NCI-H2029 treated with DMSO at 0.1 percent for 48 hours (cell line): ENCODE measurements around the gene ZBTB4.

Experiments
- DNase-seq: peaks from one replicate; lab custom pipeline; 2025; lab: John Stamatoyannopoulos, UW

ZBTB4 gene

DNA sequence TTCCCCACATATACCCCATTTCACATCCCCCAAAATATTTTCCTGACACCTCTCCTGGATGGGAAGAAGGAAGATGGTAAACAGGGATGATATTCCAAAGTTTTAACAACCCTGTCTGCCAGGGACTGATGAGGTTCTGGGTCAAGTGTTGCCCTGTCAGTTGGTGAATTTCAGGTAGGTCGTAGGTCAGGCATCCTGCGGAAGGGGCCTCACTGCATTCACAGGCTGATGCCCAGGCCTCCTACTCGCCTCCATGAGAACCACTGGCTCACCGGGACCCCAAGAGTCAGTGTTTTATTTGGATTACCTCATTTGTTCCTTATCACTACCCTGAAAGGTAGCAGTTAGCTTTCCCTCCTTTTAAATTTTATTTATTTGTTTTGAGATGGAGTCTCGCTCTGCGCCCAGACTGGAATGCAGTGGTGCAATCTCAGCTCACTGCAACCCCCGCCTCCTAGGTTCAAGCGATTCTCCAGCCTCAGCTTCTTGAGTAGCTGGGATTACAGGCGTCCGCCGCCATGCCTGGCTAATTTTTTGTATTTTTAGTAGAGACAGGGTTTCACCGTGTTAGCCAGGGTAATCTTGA, 10.5 kb downstream of the ZBTB4 start:
- DNase-seq, result no peak

DNA sequence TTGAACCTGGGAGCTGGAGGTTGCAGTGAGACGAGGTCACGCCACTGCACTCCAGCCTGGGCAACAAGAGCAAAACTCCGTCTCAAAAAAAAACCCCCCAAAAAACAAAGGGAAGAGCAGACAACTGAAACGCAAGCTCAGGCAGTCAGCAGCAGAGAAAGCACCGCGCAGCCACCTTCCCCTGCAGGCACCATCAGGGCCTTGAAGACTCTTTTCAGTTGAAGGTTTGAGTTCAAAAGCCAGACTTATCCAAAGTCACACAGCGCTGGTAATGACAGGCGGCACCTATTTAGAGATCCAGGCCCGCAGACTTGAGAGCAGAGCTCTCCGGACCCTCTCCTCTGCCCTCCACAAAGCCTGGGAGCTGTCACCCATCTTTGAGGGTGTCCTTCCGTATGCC, 11.1 kb downstream of the ZBTB4 start:
- no peak for DNase-seq

DNA sequence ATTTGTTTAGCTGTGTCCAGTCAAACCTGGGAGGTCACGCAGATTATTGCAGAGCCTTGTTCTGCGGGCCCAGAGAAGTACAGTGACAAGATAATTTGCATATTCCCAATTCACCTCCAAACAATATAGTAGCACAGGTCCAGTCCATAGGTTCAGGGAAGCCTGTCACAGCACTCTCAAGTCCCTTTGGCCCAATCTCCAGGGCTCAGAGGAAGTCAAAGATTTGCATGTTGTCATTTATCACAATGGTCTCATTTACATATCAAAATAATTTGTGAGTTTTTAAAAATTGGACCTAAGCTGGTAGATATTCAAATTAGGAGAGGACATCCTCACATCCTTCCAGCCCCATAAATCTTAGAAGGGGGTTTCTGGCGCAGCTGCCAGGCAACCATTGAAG, 11.9 kb downstream of the ZBTB4 start:
- no peak for DNase-seq

DNA sequence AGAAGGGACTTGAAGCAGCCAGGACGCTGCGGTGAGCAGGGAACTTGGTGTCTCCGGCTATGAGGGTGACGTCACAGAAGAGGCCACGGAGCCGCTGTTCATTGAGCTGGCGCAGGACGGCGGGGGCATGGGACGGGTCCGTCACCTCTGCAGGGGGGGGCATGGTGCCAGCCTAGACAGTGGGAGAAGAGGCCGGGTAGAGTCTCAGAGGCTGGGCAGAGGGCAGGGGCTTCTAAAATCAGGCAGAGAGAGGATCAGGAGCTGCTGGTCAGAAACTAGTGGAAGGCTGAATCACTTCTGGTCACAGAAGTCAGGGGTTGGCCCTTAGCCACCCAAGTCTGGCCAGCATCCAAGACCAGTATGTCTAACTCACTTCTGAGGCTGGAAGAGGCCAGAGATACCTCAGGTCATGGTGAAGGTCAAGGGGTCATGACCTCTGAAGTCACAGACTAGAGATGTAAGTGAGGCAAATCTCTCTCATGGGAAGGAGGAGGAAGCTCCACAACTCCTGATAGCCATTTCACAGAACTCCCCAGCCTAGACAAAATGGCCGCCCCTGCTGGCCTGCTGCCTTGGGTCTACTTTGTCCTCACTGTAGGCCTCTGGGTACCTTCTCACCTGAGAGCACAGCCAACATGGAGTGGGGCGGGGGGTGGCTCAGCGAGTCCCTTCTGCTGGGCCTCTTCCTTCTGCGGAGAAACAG, 12.6 kb downstream of the ZBTB4 start:
- DNase-seq, result no peak

DNA sequence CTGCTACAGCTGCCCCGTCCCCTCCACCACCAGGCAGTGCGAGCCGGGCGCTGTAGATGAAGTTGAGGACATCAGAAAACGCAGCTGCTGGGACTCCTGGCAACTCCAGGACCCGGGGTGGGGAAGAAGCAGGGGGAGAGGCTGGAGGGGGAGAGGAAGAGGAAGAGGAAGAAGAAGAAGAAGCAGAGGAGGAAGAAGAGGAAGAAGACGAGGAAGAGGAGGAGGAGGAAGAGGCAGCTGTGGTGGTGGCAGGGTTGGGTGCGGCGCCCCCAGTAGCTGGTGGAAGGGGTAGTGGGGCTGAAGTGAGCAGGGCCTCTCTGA, 13.2 kb downstream of the ZBTB4 start:
- DNase-seq, result no peak

DNA sequence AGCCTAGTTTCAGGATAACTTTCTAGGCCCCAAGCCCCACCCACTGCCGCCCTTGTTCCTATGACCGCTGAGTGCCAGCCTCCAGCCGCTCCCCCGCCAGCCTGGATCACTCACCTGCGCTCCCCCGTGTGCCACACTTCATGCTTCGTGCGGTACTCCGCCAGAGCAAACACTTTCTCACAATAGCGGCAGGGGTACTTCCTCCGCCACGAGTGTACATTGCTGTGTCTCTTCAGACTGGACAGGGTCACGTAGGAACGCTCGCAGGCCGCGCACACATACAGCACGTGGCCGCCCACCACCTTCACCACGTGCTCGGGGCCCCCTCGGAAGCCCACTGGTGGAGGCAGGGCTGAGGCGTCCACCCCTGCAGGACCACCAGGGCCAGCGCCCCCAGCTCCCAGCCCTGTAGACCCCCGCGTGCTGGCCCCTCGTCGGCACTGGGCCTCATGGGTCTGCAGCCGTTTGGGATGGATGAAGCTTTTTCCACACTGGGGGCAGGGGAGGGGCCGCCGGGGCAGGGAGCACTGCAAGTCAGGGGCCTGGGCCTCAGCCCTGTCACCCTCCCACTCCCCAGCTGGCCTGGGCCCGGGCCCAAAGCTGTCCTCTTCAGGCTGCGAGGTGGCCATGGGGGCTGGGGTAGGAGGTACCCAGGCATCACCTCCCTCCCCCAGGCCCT, 13.7 kb downstream of the ZBTB4 start:
- no peak for DNase-seq

DNA sequence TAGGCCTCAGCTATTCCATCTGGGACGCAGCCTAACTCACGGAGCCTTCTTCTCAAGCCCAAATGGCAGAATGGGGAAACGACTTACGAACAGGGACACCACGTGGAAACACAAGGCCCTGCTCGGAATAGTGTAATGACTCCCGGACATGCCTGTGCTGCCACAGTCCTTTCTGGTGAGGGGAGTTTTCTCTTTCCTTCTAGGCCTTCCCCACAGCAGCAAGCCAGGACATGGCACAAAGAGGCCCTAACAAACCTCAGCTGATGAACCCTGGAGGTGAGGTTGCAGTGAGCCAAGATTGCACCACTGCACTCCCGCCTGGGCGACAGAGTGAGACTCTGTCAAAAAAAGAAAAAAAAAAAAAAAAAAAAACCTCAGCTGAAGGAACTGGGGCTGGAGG, 15.3 kb downstream of the ZBTB4 start:
- DNase-seq, result no peak

DNA sequence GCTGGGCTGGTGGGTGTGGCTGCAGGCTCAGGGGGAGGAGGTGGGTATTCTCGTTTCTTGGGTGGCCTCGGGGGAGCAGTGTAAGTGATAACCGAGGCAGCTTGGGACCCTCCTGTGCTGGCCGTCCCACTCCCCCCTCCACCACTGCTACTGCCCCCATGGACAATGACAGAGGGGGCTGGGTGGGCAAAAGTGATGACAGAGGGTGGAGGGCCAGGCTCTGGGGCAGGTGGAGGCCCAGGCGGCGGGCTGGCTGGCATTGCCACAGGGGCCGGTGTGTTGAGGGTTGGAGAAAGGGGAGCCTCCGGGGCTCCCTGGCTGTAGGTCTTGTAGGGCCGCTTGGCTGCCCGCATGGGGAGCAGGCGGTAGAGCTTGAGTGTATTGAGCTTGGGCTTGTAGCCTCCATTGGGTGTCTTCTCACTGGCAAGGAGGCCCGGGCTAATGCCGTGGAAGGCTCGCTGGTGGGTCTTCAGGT, 16.0 kb downstream of the ZBTB4 start:
- DNase-seq, result no peak

DNA sequence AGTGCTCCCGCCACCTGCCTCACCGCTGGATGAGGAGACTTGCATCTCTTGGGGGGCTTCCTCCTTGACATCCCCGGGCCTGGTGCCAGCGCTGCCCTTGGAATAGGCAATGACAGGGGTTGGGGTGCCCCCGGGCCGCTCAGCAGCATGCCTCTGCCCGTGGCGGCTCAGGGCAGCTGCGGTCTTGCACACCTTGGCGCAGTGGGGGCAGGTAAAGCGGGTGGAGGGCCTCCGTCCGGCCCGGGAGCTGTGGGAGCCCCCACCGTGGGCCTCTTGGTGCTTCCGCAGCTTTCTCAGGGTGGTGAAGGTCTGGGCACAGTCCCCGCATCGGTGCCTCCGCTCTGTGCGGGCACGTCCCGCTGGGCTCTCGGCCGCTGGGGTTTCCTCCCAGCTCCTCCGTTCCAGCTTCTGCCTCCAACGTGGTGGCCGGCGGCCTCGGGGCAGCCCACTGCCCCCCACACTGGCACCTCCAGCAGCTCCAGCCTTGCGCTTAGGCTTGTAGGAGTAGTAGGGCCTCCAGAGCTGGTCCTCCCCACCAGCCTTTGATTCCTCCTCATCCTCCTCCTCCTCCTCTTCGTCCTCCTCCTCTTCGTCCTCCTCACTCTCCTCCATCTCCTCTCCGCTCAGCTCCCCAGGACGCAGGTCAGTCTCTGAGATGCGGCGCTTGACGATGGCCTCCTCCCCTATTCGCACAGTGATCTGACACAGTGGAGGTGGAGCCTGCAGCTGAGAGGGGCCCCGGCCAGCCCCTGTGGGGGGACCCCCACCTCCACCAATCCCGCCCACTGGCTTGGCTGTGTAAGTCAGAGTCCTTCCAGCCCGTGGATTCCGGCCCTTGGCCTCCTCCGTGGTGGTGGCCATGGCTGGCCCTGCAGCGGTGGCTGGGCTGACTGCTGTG, 16.7 kb downstream of the ZBTB4 start:
- DNase-seq, result no peak

DNA sequence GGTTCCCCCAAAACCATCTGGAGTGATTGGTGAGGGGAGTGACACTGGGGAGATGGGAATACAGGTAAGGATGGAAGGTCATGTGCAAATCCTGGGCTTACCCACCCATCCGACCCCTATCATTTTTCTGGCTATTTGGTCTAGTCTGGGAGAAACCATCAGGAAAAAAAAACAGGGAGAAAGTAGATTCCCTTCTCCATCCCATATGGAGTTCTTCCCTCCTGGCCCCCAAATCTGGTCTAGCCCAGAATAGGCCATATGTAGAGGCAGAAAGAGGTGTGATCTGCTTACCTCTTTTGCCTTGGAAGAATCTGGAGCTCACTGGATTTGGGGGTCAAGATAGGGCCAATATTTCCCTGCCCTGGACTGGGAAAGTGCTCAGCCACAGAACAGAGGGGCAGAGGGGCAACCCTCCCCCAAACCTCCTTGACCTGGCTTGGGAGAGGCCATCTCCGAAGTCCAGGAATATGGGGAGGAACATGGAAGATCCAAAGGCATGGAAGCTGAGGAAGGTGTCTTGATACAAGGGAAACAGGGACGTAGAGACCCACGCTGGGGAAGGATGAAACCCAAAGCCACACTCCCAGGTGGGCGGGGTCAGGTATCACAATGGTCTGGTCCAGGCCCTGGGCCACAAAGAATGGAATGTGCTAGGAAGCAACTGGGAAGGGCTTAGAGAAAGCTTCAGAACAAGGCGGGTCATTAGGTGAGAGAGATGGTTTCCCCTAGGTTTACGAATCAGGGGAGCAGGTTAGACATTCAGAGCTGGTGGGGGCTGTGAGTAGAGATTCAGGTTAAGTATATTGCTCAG, 18.4 kb downstream of the ZBTB4 start:
- no peak for DNase-seq

DNA sequence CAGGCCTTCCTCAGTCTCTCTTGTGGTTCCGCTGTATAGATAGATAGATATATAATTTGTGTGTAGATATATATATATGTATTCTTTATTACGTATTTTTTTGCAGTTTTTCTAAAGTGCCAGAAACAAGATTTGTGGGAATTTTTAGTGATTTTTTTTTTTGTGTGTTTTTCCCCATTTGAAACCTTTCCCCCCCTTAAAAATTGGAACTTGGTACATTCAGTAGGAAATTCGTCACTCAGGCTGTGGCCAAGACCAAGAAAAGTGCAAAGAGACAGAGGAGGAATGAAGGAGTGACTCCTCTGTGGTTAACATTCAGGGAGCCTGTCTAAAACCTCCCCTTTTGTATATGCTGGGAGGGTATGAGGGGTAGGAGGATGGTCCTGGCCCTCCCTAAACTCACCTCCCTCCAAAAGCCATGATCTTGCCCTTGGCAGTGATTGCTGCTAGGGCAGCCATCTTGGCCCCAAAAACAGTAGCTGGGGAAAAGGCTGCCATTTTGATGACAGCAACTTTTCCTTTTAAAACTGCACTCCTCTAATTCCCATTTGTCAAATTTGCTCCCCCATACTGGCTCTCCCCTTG, 19.4 kb downstream of the ZBTB4 start:
- DNase-seq, result no peak

DNA sequence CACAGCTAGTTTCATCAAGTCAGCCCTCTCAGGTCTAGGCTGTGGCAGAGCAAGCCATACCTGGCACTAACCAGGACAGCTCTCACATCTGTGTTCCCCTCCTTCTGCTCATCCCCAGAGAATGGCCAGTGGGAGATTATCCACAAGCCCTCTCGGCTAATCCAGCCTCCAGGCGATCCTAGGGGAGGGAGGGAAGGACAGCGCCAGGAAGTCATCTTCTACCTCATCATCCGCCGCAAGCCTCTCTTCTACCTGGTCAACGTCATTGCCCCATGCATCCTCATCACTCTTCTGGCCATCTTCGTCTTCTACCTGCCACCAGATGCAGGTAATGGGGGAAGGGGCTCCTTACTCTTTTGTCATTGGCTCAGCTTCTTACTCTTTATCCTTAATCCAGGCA, 31.0 kb downstream of the ZBTB4 start:
- DNase-seq, result no peak

DNA sequence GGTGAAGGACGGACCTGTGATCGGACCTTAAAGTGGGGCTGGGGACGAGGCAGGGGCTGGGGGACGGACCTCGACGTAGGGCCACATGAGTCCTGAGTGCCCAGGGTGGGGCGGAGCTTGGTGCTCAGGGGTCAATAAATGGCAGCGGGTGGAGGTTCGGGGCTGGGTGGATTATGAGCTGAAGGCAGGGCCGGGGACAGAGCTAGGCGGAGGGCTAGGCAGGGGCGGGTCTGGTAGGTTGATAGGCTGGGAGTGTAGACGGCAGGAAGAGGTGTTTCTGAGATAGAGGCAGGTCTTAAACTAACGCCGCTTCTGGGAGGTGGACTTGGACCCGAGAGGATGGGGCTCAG, 33.8 kb downstream of the ZBTB4 start:
- DNase-seq, result no peak

DNA sequence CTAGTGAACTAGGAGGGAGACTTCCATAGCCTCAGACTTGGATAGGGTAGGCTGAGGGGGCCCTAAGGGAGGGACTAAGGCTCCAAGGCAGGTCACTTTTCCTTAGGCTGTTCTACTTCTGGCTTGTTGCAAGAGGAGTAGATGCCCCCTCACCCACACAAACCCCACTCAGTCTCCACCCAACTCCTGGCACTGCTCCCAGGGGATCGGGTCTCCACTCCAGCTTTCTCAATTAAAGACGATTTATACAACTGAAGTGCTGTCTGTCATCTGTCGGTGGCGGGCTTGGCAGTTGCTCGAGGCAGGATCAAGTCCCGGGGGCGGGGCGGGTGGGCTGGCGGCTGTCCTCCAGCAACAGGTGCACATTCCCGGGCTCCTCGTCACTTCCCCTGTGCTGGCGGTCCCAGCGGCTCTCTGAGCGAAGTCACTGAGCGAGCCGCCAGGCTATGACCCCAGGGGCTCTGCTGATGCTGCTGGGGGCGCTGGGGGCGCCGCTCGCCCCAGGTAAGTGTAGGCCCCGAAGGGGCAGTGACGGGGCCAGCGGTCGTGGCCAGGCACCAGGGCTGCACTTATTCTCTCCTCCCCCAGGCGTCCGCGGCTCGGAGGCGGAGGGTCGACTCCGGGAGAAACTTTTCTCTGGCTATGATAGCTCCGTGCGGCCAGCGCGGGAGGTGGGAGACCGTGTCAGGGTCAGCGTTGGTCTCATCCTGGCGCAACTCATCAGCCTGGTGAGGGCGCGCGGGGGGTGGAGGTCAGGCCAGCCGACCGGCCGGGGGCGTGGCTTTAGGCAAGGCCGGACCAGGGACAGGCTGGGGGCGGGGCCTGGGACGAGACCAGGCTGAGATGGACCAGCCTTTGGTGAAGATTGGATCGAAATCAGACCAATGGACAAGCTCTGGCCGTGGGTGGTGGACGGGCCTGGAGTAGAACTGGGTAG, 34.5 kb downstream of the ZBTB4 start, which contains the start of gene CHRNB1:
TSS of gene CHRNB1 (plus strand) at position 380 of the 937 bp plus-strand sequence. CDS start at position 447, 67 bp downstream.
- peak; percentile 9 for DNase-seq

DNA sequence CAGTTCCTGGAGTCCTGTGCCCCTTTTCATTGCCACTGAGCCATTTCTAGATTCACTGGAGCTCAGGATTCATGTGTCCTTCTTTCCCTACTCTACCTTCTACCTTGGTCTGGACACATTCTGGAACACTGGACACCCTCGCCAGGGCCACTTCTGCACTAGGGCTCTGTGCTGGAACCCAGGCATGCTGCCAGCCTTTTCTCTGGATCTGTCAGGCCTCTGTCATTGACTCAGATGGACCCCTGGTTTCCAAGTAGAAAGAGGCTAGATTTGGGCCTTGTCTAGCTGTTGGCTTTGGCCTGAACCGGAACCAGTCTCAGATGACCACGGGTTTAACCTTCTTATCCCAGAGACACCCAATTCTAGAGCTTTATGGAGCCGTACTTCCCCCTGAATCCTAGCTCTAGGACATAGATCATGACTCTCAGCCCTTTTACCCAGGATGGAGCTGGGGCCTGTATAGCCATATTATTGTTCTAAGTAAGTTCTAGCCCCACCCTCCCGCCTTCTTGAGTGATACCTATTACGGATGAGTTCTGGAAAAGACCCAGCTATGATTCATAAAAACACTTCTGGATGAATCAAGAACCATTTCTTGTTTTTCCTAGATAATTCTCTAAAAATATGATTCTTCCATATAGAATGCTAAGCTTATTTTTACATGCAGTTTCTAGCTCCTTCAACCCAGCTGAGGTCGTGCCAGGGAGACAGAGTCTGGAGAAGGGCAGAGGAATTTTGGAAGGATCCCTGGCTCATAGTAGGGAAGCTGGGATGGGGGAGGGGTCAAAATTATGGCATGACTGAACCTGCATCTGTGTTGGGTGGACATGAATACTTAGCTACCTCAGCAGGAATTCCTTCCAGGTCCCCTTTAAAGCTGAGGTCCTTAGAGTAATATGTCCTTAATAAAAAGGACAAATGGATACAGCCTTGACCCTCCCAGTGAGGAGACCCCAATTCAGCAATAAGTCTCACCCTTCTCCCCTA, 35.6 kb downstream of the ZBTB4 start:
- no peak for DNase-seq

DNA sequence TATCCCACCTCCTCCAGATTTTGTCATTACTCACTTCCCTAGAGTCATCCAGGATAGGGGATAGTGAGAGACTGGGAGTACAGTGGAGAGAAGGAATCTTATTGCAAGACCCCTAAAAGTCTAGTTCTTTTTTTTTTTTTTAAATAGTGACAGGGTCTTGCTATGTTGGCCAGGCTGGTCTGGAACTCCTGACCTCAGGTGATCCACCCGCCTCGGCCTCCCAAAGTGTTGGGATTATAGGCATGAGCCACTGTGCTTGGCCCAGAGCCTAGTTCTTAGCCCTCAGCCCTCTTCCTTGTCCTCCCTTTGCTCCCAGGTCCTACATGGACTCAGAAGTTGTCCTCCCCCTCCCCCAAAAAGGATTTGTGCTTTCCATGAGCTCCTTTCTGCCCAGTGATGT, 37.3 kb downstream of the ZBTB4 start:
- DNase-seq, result no peak

DNA sequence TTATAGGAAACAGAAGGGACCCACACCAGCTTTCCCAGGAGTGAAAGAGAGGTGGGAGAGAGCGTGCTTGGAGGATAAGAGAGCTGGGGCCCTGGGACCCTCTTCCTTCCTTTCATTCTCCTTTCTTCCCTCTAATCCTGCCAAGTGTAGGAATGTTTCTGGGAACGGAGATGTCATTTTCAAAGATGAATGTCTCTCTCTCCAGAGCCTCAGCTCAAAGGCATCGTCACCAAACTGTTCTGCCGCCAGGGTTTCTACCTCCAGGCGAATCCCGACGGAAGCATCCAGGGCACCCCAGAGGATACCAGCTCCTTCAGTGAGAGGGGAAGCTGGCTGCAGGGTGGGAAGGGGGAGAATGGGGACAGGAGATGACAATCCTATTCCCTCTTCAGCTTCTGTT, 38.2 kb downstream of the ZBTB4 start:
- DNase-seq, result no peak

DNA sequence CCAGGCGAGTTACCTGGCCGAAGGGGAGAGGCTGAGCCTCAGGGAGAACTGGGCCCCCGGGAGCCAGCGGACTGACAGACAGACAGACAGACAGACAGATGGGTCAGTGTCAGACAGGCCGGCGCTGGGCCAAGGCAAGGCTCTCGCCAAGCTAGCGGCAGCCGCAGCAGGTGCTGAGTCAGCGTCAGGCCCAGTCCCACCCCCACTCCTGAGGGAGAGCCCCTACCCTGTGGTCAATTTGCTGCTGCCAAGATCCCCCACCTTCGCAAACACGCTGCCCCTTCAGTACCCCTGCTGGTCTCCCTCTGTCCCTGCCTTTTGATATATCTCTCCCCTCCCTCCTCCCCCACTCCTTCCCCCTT, 38.6 kb downstream of the ZBTB4 start:
- no peak for DNase-seq
